Stimulated activated CD8-positive, alpha-beta memory T cell treated with anti-CD3 and anti-CD28 coated beads, Interleukin-7, amount 100 ng/mL, for 4 hours (primary cell): ENCODE measurements around the gene CFTR.
"Not testable (repeated sequence)": the region's sequence is repeated elsewhere in the genome, so short reads cannot be mapped to it uniquely, and the experiment has no call there.

Experiments used
- DNase-seq, 2 donors: peaks; one replicate each; pipeline ENCODE4 v3.0.0-alpha.2; 2020; ENCODE audit warnings: low read depth in 2 of 2

The CFTR gene

GRCh38 chr7:117686311-117686935, 206.6 kb downstream of the CFTR start:
- no peak for DNase-seq

- DNase-seq = no peak
Measured at GRCh38 chr7:117688126-117688525, 208.3 kb downstream of the CFTR start.

- DNase-seq = no peak
Measured at GRCh38 chr7:117689406-117689805, 209.6 kb downstream of the CFTR start.

GRCh38 chr7:117690147-117690546, 210.3 kb downstream of the CFTR start:
- no peak for DNase-seq

- DNase-seq = no peak
Measured at GRCh38 chr7:117692338-117692737, 212.5 kb downstream of the CFTR start.

GRCh38 chr7:117698018-117698417, 218.2 kb downstream of the CFTR start:
- no peak for DNase-seq

GRCh38 chr7:117704063-117704462, 224.2 kb downstream of the CFTR start:
- DNase-seq = no peak

- DNase-seq = no peak
Measured at GRCh38 chr7:117705630-117706029, 225.8 kb downstream of the CFTR start.

GRCh38 chr7:117706210-117706609, 226.4 kb downstream of the CFTR start:
- no peak for DNase-seq

- no peak for DNase-seq
Measured at GRCh38 chr7:117707080-117707479, 227.3 kb downstream of the CFTR start.

GRCh38 chr7:117708173-117708572, 228.3 kb downstream of the CFTR start:
- not testable (repeated sequence) for DNase-seq

GRCh38 chr7:117711556-117711955, 231.7 kb downstream of the CFTR start:
- DNase-seq = no peak

- DNase-seq = no peak
Measured at GRCh38 chr7:117715784-117716445, 236.1 kb downstream of the CFTR start.

GRCh38 chr7:117716707-117717299, 237.0 kb downstream of the CFTR start:
- DNase-seq = no peak

- DNase-seq = no peak
Measured at GRCh38 chr7:117717357-117717756, 237.5 kb downstream of the CFTR start.
